M059J (cell line): Measurements from ENCODE around the gene ZFX. TPM values are rescaled to one million over a fixed set of nuclear protein-coding genes. Genes with fewer than 3 reads are reported as not detected.
"Not testable (repeated sequence)": the region's sequence is repeated elsewhere in the genome, so short reads cannot be mapped to it uniquely, and the experiment has no call there.

Experiments used
- DNase-seq: peaks from one replicate; pipeline ENCODE4 v3.0.0-alpha.2; 2012; ENCODE audit warnings: low read depth
- total RNA-seq: library from RNA; depleted of rRNA; stranded (reverse); fragments of >200 nt; shearing (Covaris generic); gene quantifications from 2 replicates; pipeline ENCODE4 v1.2.3, GENCODE V29; 2014; rRNA removed

The ZFX gene
- 31.3 and 96.7 TPM in 2 replicates for total RNA-seq

DNA sequence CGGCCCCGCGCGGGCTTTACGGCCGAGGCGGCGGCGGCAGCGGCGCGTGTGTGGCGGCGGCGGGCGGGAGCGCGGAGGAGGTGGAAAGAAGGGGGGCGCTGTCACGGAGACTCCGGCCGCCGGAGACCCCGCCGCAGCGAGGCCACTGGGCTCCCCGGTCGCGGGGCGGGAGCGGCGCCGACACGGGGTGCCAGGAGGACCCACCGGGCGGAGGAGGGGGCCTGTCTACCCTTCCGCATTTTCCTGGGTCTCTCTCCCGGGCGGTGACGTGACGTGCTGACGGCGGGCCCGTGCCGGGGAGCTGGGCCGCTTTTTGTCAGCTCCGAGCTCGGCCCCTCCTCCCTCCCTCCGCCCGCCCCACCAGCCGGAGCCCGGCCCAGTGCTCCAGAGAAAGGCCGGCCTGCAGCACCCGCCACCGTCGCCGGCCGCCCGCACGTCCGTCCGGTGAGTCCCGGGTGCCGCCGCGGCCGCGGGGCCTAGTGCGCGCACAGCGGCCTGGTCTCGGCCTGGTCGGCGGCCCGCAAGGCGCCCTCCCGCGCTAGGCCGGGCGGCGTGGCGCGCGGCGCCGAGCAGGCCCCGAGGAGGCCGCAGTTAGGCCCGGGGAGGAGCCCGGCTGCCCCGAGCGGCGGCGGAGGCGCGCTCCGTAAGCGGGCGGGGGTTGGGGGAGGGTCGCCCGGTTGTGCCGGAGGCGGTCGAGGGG is at the start of gene ZFX:
TSS of gene ZFX (plus strand) at position 379 of the 700 bp plus-strand sequence. CDS start 23,014 bp downstream, outside the sequence.
- DNase-seq: peak; percentile 58

DNA sequence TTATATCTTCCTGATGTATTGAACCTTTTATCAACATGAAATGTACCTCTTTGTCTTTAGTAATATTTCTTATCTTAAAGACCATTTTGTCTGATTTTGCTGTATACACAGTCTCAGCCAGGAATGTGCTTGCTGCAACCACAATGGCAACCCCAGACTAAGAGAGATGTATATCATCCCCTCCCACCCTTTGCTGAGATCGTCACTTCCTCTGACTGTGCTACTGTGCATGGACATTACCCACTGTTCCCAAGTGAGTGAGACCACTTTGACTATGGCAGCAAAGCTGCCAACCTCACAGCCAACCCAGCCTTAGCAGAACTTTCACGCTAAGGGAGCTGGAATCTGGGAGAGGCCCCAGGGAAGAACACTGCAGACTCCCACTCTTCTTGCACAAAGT is 48.8 kb upstream of the ZFX start:
- DNase-seq: peak; percentile 20

DNA sequence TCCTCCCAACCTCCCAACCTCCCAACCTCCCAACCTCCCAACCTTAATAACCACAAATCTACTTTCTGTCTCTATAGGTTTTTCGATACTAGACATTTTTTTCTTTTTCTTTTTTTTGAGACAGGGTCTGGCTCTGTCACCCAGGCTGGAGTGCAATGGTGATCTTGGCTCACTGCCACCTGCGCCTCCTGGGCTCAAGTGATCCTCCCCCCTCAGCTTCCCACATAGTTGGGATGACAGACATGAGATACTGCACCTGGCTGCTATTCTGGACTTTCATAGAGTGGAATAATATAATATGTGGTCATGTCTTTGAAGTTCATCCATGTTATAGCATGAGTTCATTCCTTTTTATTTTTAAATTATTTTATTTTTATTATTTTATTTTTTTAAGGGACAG is 39.5 kb upstream of the ZFX start:
- no peak for DNase-seq

DNA sequence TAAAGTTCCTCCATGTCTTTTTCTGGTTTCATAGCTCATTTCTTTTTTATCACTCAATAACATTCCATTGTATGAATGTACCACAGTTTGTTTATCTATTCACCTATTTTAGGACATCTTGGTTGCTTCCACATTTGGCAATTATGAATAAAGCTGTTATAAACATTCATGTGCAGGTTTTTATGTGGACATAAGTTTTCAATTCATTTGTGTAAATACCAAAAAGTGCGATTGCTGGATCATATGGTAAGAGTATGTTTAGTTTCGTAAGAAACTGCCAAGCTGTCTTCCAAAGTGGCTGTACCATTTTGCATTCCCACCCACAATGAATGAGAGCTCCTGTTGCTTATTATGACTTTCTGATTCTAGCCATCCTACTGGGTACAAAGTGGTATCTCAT is 36.3 kb upstream of the ZFX start:
- peak; percentile 16 for DNase-seq

DNA sequence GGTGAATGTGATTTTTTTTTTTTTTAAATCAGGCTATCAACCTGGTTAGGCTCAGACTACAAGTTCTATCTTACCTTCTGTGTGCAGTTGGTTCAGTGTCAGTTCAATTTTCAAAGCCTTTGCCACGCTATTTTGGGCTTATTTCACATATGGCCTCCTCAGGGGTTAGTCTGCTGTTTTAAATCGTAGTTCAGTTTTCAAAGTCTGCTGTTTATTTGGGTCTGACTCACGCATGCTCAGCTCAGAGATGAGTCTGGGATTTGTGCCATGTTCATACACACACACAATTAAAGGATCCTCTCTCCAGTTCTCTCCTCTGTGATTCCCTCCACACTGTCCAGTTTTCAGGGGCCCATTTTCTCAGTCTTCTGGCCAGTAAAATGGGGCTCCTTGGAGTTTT is 32.3 kb upstream of the ZFX start:
- peak; percentile 72 for DNase-seq

DNA sequence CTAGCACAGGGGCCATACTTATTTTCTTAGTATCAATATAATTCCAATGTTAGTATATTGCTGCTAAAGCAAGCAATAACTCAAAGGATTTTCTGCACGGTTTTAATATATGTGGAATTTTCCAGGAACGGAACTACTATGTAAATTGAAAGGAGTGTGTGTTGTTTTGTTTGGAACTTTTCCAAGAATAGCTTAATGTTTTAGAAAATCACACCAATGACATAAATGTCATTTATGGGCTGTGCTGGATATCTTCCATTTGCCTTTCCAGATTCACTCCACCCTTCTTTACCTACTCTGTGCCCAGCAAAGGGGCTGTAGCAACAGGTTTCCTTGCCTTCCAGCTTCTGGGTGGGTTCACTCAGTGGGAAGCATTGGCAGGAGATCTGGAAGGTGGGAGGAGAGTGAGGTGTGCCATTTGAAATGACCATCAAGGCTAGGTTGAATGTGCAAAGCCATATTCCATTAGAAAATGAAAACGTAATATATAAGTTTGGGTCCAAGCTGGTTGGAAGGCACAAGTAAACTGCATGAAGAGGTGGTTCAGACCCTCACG is 25.2 kb upstream of the ZFX start:
- DNase-seq: no peak

DNA sequence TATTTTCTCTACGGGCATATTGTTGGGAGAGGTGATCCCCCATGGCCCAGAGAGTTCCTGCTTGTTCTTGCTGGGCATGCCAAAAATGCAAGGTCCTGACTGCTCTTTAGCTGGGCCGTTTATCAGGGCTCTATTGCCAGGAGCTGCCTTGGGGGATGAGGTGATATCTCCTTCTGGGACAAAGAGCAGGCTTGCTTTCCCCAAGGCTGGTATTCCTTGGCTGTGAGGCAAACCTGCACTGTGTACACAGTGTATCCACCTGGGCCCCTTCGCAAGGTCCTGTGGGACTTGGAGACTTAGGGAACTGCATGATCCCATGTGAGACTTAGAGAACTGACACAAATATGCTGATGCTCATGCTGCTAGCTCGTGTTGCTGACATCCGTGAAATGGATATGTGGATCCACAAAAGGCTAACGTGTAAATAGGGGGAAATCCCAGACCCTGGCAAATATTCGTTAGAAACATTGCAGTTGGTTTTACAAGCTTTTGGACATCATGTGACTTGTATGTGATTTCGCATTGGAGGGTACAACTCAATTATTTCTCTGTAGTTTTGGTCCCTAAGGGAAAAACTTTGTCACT is 24.4 kb upstream of the ZFX start:
- no peak for DNase-seq

DNA sequence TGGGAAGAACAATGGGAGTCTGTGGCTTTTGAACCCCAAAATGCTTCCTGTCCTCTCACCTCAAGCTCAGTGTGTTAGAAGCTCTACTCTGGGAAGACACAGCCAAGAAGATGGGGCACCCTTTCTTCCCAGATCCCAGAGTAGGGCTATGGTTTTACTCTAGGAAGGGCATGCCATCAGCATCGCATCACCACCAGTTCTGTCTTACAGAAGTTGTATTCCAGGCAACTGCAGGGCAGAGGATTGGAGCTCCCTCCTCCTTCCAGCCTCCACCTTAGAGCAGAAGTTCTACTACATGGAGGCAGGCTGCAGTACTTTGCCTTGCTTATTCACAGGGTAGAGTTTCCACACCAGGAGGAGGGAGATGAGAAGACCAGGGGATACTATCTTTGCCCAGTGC is 18.1 kb upstream of the ZFX start:
- peak; percentile 64 for DNase-seq

DNA sequence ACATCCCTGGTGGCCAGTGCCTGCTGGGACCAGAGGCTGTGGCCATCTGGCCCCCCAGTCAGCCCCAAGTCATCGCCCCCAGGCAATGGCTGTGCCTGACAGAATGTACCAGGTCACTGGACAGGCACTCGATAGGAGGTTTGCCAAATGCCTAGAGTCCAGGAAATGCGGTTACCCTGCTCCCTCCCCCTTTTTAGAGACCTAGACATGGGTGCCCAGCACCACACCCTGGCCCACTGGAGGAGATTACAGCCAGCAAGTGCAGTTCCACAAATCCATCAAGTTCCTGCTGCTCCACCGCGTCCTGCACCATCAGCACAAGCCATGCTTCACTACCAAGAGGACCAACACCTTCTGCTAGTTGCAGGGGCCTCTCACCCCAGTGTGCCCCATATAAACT is 16.2 kb upstream of the ZFX start:
- peak; percentile 98 for DNase-seq

DNA sequence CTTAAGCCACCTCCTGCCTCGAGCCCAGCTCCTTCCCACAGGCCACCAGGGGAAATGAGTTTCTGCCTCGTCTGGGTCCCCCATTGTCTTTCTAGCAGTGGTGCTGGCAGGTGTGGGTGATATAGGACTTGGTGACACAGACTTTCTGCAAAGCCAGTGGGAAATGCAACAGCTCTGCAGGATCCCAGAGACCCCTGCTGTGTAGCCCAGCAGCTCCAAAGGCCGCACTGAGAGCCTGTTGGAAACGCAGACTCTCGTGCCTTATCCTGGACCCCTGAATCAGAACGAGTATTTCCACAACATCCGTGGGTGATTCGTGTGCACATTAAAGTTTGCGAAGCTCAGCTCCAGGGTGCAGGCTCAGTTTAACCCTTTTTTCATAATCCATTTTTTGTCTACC is 13.8 kb upstream of the ZFX start:
- not testable (repeated sequence) for DNase-seq

DNA sequence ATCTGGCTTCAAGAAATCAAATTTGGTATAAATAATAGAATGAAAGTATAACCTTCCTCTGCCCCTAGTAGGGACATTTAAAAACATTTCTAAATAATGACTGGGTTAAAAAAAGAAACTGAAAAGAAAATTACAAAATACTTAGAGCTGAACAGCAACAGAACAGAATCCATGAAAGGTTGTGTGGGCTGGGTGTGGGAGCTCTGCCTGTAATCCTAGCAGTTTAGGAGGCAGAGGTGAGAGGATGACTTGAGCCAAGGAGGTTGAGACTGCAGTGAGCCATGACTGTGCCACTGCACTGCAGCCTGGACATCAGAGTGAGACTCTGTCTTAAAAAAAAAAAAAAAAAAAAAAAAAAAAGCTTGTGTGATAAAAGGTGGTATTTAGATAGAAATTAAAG is 12.3 kb upstream of the ZFX start:
- DNase-seq: no peak

DNA sequence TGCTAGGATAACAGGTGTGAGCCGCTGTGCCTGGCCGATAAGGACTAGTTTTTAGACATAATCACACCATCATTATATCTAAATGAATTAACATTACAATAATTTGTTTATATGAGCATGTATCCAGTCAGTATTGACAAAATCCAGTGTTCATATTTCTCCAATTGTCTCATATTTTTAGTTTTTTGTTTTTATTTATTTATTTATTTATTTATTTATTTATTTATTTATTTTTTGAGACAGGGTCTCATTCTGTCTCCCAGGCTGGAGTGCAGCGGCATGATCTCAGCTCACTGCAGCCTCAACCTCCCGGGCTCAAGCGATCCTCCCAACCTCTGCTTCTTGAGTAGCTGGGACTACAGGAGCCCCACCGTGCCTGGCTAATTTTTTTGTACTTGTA is 5.5 kb upstream of the ZFX start:
- DNase-seq: not testable (repeated sequence)

DNA sequence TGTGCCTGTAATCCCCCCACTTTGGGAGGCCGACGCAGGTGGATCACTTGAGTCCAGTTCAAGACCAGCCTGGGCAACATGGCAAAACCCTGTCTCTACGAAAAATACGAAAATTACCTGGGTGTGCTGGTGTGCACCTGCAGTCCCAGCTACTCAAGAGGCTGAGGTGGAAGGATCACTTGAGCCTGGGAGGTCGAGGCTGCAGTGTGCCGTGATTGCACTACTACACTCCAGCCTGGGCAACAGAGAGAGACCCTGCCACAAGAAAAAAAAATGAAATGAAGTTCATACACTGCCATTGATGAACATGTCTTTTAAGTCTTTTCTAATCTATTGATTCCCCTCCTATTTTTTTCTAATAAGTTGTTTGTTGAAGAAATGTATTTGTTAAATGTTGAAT is 5.0 kb upstream of the ZFX start:
- DNase-seq: no peak

DNA sequence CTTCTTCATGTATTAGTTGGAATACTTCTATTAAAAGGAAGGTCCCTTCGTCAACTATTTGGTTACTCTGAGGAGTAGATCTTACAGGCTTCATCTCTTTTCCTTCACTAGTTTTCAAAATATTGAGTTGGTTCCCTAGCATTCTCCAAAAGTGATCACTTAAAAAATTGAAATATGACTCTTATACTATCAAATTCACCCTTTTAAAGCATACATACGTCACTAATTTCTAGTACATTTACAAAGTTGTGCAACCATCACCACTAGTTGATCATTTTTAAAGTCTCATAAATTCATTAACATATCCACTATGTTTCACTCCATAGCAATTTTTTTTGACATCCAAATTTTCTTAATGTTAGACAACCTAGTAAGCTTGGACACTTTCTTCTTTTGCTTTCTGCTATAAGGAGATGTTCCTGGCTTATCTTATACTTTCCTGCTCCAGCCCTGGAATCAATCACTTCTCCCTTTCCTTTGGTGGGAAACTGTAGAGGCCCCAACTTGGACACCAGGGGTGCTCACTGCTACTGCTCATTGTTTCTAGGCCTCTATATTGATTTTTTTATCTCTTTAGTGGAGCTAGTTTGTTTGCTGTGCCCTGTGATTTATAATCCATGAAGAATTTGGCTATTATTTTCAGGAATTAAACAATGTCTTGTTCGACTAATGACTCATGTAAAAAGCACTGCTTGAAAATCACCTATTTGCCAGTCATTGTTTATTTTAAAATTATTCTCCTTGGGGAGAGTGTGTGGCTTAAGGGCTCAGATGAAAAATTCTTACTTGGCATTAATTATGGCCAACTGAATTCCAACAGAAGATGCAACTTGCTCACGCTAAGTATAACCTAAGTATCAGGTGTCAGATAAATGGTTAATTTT is 4.0 kb upstream of the ZFX start:
- peak; percentile 87 for DNase-seq

DNA sequence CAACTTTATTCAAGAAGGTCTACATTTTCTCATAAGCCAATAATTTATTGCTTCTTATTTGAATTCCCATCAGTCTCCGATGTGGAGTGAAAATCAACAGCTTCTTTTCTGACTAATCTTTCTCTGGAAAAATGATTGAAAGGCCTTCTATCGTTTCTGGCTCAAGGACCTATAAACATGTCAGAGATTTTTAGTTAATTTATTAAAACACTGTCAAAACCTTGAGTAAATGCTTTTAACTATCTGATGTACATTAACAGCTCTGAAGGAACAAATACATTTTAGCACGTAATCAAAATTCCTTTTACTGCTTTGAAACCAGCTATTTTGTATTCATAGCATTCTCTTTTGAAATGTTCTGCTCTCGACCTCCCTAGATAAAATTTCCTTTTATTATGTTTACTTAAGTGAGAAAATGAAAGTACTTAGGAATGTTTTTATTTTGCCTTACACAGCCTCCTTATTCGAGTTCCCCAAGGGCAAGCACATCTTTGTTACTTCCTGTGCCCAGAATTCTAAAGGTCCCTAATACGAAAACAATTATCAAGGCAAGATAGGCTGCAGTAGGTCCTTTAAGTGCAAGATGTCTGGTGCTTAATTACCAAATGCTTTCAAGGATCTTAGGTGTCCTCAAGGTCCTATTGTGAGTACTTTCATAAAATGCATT is 3.1 kb upstream of the ZFX start:
- peak; percentile 69 for DNase-seq

DNA sequence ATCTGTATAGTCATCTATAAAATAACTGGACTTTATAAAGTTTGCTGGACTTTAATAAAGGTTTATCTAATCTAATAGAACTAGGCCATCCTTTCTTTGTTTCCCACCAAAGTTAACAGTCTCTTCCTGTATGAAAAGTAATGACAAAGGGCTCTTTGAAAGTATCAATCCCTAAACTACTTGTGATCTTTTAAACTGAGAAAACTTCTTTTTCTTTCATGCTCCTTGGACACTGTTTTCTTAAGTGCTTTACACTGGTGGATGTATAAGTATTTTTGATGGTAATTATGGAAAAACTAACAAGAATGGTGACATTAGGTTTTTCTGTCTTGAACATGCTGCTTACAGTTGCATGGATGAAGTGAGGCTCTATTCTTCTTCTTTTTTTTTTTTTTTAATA is 2.4 kb upstream of the ZFX start:
- no peak for DNase-seq

DNA sequence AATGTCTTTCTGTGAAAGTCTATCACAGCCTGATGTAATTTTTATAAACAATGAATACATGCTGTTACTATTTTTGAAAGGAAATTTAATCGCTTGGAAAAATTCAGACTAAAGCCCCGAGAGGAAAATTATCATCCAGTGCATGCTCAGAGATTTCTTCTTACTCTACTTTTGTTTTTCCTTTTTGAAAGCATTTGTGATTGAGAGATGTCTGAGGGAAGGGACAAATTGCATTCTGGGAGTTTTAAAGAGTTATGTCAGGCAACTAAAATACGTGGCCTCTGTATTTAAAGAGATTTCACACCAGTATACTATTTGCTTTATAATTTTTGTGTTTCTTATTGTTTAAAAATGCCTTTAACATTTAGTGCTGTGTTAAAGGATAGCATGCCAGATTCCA is 1.4 kb upstream of the ZFX start:
- peak; percentile 47 for DNase-seq

DNA sequence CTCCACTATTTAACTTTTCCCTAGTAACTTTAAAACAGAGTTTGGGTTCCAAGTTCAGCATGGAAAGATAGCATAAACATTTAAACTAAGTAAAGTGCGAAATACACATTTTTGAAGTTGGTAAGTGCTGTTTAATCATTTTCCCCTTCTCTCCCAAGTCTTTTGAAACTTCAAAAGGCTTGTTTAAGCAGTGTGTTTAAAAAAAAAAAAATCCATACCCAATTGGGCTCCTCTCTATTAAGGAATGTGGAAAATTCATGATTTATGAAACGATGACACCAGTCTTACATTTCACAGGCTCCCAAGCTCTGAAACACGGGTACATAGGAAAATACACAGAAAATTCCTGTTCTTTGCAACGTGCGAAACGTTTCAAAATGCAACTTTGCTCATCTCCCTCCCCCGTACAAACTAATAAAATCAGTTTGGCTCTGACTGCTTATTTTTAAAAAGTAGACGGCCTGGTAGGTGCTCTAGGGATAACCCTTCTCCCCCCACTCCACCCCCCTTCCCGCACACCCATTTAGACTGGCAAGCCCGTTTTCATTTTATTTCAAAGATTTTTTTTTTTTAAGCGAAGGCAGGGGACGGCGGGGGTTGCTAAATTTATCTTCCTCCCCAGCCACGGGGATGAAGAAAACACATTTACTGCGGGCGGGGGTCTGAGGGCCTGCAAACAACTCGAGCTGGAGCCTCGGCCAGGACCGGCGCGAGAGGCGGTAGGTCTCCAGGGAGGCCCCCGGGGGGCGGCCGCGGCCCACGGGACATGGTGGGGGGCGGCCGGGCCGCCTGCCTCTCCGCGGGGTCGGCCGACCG is 786 bp upstream of the ZFX start:
- DNase-seq: peak; percentile 57

DNA sequence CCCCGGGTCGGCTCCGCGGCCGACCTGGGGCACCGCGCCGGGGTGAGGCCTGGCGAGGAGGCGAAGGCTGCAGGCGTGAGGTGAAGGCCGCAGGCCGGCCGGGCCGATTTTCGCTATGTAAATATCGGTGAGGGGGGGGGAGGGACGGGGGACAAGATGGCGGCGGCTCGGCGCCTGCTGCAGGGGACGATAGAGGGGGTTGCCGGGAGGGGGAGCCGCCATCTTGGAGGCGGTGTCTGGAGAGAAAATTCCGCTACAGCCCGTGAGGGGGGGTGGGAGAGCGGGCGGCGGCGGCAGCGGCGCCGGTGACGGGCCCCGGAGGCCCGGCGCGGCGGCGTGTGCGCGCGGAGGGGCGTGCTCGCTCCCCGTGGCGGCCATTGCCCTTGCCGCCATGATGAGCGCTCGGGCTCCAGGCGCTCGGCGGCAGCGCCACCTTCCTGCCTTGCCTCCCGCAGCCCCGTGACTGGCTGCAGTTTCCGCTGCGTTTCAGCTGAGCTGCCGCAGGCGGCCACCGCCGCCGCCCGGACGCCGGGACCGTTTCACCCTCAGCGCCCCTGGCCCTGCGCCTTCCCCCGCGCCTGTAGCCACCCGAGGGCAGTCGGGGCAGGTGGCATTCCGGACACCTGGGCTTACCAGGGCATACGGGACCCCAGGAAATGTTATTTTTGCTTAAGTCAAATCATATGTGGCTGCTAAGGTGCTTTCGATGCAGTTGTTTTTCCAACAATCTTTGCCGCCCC is 692 bp downstream of the ZFX start:
- DNase-seq: peak; percentile 82

DNA sequence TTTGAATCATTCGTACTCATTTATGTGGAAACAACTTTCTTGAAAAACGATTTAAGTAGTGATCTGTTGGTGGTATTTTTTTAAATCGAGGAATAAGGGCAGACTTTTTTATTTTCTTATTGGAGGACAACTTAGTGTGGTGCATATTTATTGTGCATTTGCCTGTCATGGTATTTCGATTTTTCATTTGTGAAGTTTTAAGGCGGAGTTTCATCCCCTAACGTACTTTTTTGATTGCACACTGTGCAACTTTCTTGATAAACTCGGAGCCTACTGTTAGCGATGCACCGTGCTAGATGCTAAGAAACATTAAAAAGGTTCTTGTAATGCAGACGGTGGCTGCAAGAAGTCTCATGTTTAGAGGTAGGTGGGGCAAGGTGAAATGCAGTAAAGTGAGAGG is 1.4 kb downstream of the ZFX start:
- no peak for DNase-seq
